ENCODE data around the gene SELENOV. TPM values are rescaled to one million over a fixed set of nuclear protein-coding genes. Genes with fewer than 3 reads are reported as not detected.

The SELENOV gene
- total and polyA plus RNA-seq, 9 of the 15 experiments (the other 6 are each of a cell fraction or from before 2014, with no cell fraction given) = 0.04 to 0.09 (median 0.06) TPM; not detected in 4

DNA sequence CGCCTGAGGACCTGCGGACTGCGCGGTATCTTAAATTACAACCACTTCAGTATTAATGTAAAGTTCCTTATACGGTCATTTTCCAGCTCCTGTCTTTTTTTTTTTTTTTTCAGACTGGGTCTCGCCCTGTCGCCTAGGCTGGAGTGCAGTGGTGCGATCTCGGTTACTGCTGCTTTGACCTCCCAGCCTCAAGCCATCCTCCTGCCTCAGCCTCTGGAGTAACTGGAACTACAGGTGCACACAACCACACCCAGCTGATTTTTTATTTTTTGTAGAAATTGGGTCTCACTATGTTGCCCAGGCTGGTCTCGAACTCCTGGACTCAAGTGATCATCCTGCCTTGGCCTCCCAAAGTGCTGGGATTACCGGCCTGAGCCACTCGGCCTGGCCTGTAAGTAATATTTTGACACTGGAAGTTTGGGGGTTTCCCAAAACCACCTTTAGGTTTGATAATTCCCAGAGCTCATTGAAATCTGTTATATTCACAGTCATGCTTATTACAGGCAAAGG is 18.1 kb downstream of the SELENOV start:
- ChIA-PET CTCF (ENCODE audit: low intra/inter-chr PET ratio) (interaction anchor here (1.7 to 2.1 kb wide), 2 partner anchors 35 to 59 kb away, joined by 11 to 12 read pairs; no protein-coding TSS in a partner anchor), POLR2A (interaction anchor here (0.6 to 1.9 kb wide), 5 partner anchors 26 to 1660 kb away, joined by 3 to 13 read pairs (median 3); partner anchors contain the start of gene RPS16)
- no peaks in the 10 kb centered on the region for H3K27me3 ChIP-seq (ENCODE audit: control insufficient read depth in 2 of 2, insufficient read depth in 2 of 2, low read length in 2 of 2)
- H3K9me3 ChIP-seq (replicated peaks; ENCODE audit: control insufficient read depth, insufficient read depth, low read depth, low read length) = no peaks in the 10 kb centered on the region
- WGBS (ENCODE audit: insufficient coverage, low coverage, missing lambda C conversion rate) = 25% methylated on average over 9 of the region's 12 CpGs
- peak overlapping the region; percentile 72; the same call in 1 of the 2 replicates for H3K4me3 ChIP-seq
- H3K27ac ChIP-seq (ENCODE audit: extremely low read depth, low read depth, low read length) = no peak overlapping the region
- 0 out of 3 replicates have a peak, but pooled peaks cover under 1% of the 10 kb centered on the region for H3K36me3 ChIP-seq (ENCODE audit: control insufficient read depth, insufficient read depth, low read length)
- FAIRE-seq (no peak), DNase-seq (ENCODE audit: extremely low read depth in 1 of 4, low spot score in 3 of 4) (no peak), ATAC-seq (no peak)
- no peak overlapping the region for H3K9ac ChIP-seq (ENCODE audit: insufficient read depth in 1 of 2, low read depth in 2 of 2, low read length in 2 of 2)
- H3K9me1 ChIP-seq (ENCODE audit: control insufficient read depth, insufficient read depth, low read length) = no peaks in the 10 kb centered on the region
- no peak for TF ChIP-seq TCFL5 (CRISPR knock-in tag; conservative IDR thresholded peaks at IDR 0.05)
- TF ChIP-seq BRD9 (IDR thresholded peaks at IDR 0.05; ENCODE audit: low read depth, partially characterized antibody) = no peak
- TF ChIP-seq, protein P1, sequence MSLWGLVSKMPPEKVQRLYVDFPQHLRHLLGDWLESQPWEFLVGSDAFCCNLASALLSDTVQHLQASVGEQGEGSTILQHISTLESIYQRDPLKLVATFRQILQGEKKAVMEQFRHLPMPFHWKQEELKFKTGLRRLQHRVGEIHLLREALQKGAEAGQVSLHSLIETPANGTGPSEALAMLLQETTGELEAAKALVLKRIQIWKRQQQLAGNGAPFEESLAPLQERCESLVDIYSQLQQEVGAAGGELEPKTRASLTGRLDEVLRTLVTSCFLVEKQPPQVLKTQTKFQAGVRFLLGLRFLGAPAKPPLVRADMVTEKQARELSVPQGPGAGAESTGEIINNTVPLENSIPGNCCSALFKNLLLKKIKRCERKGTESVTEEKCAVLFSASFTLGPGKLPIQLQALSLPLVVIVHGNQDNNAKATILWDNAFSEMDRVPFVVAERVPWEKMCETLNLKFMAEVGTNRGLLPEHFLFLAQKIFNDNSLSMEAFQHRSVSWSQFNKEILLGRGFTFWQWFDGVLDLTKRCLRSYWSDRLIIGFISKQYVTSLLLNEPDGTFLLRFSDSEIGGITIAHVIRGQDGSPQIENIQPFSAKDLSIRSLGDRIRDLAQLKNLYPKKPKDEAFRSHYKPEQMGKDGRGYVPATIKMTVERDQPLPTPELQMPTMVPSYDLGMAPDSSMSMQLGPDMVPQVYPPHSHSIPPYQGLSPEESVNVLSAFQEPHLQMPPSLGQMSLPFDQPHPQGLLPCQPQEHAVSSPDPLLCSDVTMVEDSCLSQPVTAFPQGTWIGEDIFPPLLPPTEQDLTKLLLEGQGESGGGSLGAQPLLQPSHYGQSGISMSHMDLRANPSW (CRISPR knock-in tag; IDR thresholded peaks at IDR 0.05) = no peak
- TF ChIP-seq, protein P2, sequence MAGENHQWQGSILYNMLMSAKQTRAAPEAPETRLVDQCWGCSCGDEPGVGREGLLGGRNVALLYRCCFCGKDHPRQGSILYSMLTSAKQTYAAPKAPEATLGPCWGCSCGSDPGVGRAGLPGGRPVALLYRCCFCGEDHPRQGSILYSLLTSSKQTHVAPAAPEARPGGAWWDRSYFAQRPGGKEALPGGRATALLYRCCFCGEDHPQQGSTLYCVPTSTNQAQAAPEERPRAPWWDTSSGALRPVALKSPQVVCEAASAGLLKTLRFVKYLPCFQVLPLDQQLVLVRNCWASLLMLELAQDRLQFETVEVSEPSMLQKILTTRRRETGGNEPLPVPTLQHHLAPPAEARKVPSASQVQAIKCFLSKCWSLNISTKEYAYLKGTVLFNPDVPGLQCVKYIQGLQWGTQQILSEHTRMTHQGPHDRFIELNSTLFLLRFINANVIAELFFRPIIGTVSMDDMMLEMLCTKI (IDR thresholded peaks at IDR 0.05; ENCODE audit: partially characterized antibody) = no peak
- TF ChIP-seq FOXK2 (conservative IDR thresholded peaks at IDR 0.05 in 1 of 2, IDR thresholded peaks at IDR 0.05 in 1 of 2; ENCODE audit: low read depth in 2 of 2) = peak in 1 of 2 experiments; percentile 25; a peak in 1 of 4 replicates
- peak in 1 of 2 experiments; percentile 24; a peak in 1 of 4 replicates for TF ChIP-seq ARNT (IDR thresholded peaks at IDR 0.05)
- TF ChIP-seq ATF7 (IDR thresholded peaks at IDR 0.05) = no peak; the same call in 1 of the 2 replicates
- TF ChIP-seq CC2D1A (IDR thresholded peaks at IDR 0.05) = peak; percentile 1; the same call in 1 of the 2 replicates
- TF ChIP-seq, protein P3, sequence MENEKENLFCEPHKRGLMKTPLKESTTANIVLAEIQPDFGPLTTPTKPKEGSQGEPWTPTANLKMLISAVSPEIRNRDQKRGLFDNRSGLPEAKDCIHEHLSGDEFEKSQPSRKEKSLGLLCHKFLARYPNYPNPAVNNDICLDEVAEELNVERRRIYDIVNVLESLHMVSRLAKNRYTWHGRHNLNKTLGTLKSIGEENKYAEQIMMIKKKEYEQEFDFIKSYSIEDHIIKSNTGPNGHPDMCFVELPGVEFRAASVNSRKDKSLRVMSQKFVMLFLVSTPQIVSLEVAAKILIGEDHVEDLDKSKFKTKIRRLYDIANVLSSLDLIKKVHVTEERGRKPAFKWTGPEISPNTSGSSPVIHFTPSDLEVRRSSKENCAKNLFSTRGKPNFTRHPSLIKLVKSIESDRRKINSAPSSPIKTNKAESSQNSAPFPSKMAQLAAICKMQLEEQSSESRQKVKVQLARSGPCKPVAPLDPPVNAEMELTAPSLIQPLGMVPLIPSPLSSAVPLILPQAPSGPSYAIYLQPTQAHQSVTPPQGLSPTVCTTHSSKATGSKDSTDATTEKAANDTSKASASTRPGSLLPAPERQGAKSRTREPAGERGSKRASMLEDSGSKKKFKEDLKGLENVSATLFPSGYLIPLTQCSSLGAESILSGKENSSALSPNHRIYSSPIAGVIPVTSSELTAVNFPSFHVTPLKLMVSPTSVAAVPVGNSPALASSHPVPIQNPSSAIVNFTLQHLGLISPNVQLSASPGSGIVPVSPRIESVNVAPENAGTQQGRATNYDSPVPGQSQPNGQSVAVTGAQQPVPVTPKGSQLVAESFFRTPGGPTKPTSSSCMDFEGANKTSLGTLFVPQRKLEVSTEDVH (IDR thresholded peaks at IDR 0.05; ENCODE audit: low read depth, partially characterized antibody) = peak; percentile 32
- TF ChIP-seq ARID2 (IDR thresholded peaks at IDR 0.05) = 0 out of 2 replicates have a peak, but pooled peaks have one; percentile 15
- TF ChIP-seq MCM3 (IDR thresholded peaks at IDR 0.05) = no peak
- TF ChIP-seq, protein P4, sequence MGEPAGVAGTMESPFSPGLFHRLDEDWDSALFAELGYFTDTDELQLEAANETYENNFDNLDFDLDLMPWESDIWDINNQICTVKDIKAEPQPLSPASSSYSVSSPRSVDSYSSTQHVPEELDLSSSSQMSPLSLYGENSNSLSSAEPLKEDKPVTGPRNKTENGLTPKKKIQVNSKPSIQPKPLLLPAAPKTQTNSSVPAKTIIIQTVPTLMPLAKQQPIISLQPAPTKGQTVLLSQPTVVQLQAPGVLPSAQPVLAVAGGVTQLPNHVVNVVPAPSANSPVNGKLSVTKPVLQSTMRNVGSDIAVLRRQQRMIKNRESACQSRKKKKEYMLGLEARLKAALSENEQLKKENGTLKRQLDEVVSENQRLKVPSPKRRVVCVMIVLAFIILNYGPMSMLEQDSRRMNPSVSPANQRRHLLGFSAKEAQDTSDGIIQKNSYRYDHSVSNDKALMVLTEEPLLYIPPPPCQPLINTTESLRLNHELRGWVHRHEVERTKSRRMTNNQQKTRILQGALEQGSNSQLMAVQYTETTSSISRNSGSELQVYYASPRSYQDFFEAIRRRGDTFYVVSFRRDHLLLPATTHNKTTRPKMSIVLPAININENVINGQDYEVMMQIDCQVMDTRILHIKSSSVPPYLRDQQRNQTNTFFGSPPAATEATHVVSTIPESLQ (CRISPR knock-in tag; IDR thresholded peaks at IDR 0.05) = 0 out of 2 replicates have a peak, but pooled peaks have one; percentile 37
- TF ChIP-seq EP300 (IDR thresholded peaks at IDR 0.05; ENCODE audit: low read length) = 0 out of 2 replicates have a peak, but pooled peaks have one; percentile 2
- no peaks in the 10 kb centered on the region for H4K20me1 ChIP-seq (replicated peaks; ENCODE audit: control insufficient read depth, insufficient read depth, low read length)
- BruUV-seq (replicated peaks) = no TSS peak
- peaks cover 3 to 6% of the 10 kb centered on the region in 2 experiments; a peak in 2 of 5 replicates for H3K4me1 ChIP-seq (replicated peaks in 1 of 2; ENCODE audit: control insufficient read depth in 2 of 2, insufficient read depth in 2 of 2, low read length in 2 of 2)
- intact Hi-C loops (cut with micrococcal nuclease) (loop anchor here (2.0 kb wide), 1 partner anchor 58 kb away; no protein-coding TSS in a partner anchor), in situ Hi-C loops (cut with MboI) (no loop called here)
- H3K4me2 ChIP-seq (ENCODE audit: insufficient read depth, low read length) = 0 out of 2 replicates have a peak overlapping the region, but pooled peaks have one; percentile 96
- H2AFZ ChIP-seq (ENCODE audit: low read depth, low read length) = peak overlapping the region; percentile 51; the same call in 1 of the 2 replicates
- H3K79me2 ChIP-seq (ENCODE audit: control insufficient read depth, insufficient read depth, low read length) = peaks cover 16% of the 10 kb centered on the region

All from K562 (cell line).